Peyer's patch (tissue), 4 donors: Measurements from ENCODE around the gene TMEM185A. TPM values are rescaled to one million over a fixed set of nuclear protein-coding genes. Genes with fewer than 3 reads are reported as not detected.

Experiments used
- DNase-seq, 3 donors: peaks; one replicate each; pipeline ENCODE4 v3.0.0-alpha.2; 2017 to 2019
- H3K27ac ChIP-seq, 4 donors: fragments of 200-600 bp; sonication (generic); one replicate each; pipeline ENCODE4 v1.5.1; 2016 to 2019
- H3K27me3 ChIP-seq, 2 donors: fragments of 200-600 bp; sonication (generic); one replicate each; pipeline ENCODE4 v1.5.1; 2019
- H3K36me3 ChIP-seq, 3 donors: fragments of 200-600 bp; sonication (generic); one replicate each; pipeline ENCODE4 v1.5.1; 2016 to 2019
- H3K4me1 ChIP-seq, 4 donors: fragments of 200-600 bp; sonication (generic); one replicate each; pipeline ENCODE4 v1.5.1; 2016 to 2019
- H3K4me3 ChIP-seq, 4 donors: fragments of 200-600 bp; sonication (generic); 1 replicate in 3 of 4; 2 replicates in 1 of 4; pipeline ENCODE4 v1.5.1; 2016 to 2019; ENCODE audit warnings: mild to moderate bottlenecking in 1 of 4
- H3K9me3 ChIP-seq, 4 donors: fragments of 200-600 bp; sonication (generic); one replicate each; pipeline ENCODE4 v1.5.1; 2016 to 2019; ENCODE audit warnings: mild to moderate bottlenecking in 1 of 4
- CTCF ChIP-seq, 6 experiments: fragments of 450-650 bp in 4 of 6; fragments of 200-600 bp in 2 of 6; sonication (generic) in 1 of 6; IDR thresholded peaks; one replicate each; pipeline ENCODE4 v1.5.1; 2017 to 2019; ENCODE audit warnings: antibody characterized with exemption in 6 of 6, mild to moderate bottlenecking in 3 of 6, moderate library complexity in 1 of 6
- POLR2A ChIP-seq, 2 donors: fragments of 450-650 bp; IDR thresholded peaks; one replicate each; pipeline ENCODE4 v1.5.1; 2017; ENCODE audit warnings: antibody characterized with exemption in 2 of 2, mild to moderate bottlenecking in 2 of 2, moderate library complexity in 2 of 2
- total RNA-seq, 4 donors: library from RNA; depleted of rRNA; stranded (reverse); fragments of >200 nt; gene quantifications; one replicate each; pipeline ENCODE4 v1.1.0, GENCODE V29; 2016

Gene TMEM185A
- total RNA-seq, 4 donors from 2014 or later, result 11.0 to 17.3 (median 14.3) TPM

GRCh38 chrX:149650162-149650561 is 18.6 kb upstream of the TMEM185A start:
- no peaks in the 10 kb centered on the region for H3K9me3 ChIP-seq
- H3K4me3 ChIP-seq, result no peak overlapping the region
- H3K4me1 ChIP-seq, result no peaks in the 10 kb centered on the region
- no peaks in the 10 kb centered on the region for H3K36me3 ChIP-seq
- TF ChIP-seq CTCF (IDR thresholded peaks at IDR 0.05), result no peak
- no peak for TF ChIP-seq POLR2A (IDR thresholded peaks at IDR 0.05)
- no peak for DNase-seq
- no peaks in the 10 kb centered on the region for H3K27me3 ChIP-seq
- no peak overlapping the region for H3K27ac ChIP-seq

GRCh38 chrX:149648932-149649331 is 17.3 kb upstream of the TMEM185A start:
- no peak overlapping the region for H3K4me3 ChIP-seq
- no peak for DNase-seq
- TF ChIP-seq CTCF (IDR thresholded peaks at IDR 0.05) (no peak), POLR2A (IDR thresholded peaks at IDR 0.05) (no peak)

GRCh38 chrX:149647505-149647904 is 15.9 kb upstream of the TMEM185A start:
- TF ChIP-seq CTCF (IDR thresholded peaks at IDR 0.05) (no peak), POLR2A (IDR thresholded peaks at IDR 0.05) (no peak)
- Histone ChIP-seq H3K4me3 (no peak overlapping the region), H3K4me1 (no peaks in the 10 kb centered on the region), H3K27ac (no peak overlapping the region), H3K36me3 (no peaks in the 10 kb centered on the region), H3K27me3 (no peaks in the 10 kb centered on the region), H3K9me3 (no peaks in the 10 kb centered on the region)
- DNase-seq, result no peak

More at GRCh38 chrX:149648932-149649331, 17.3 kb upstream of the TMEM185A start:
- H3K27ac ChIP-seq, result no peak overlapping the region
- no peaks in the 10 kb centered on the region for H3K9me3 ChIP-seq
- no peaks in the 10 kb centered on the region for H3K4me1 ChIP-seq
- no peaks in the 10 kb centered on the region for H3K36me3 ChIP-seq
- H3K27me3 ChIP-seq, result no peaks in the 10 kb centered on the region

- Histone ChIP-seq H3K4me1 (no peaks in the 10 kb centered on the region), H3K27me3 (no peaks in the 10 kb centered on the region), H3K9me3 (no peaks in the 10 kb centered on the region), H3K27ac (no peak overlapping the region), H3K4me3 (no peak overlapping the region), H3K36me3 (no peaks in the 10 kb centered on the region)
- TF ChIP-seq CTCF (IDR thresholded peaks at IDR 0.05) (no peak), POLR2A (IDR thresholded peaks at IDR 0.05) (no peak)
- DNase-seq, result no peak
Observed at GRCh38 chrX:149643496-149643895, 11.9 kb upstream of the TMEM185A start.

- Histone ChIP-seq H3K4me1 (no peaks in the 10 kb centered on the region), H3K9me3 (no peaks in the 10 kb centered on the region), H3K36me3 (no peaks in the 10 kb centered on the region), H3K27me3 (no peaks in the 10 kb centered on the region), H3K27ac (no peak overlapping the region), H3K4me3 (no peak overlapping the region)
- no peak for TF ChIP-seq CTCF (IDR thresholded peaks at IDR 0.05)
- no peak for TF ChIP-seq POLR2A (IDR thresholded peaks at IDR 0.05)
- DNase-seq, result no peak
Observed at GRCh38 chrX:149641835-149642234, 10.2 kb upstream of the TMEM185A start.

- no peaks in the 10 kb centered on the region for H3K9me3 ChIP-seq
- H3K4me3 ChIP-seq, result no peak overlapping the region
- no peak for TF ChIP-seq CTCF (IDR thresholded peaks at IDR 0.05)
- no peak for TF ChIP-seq POLR2A (IDR thresholded peaks at IDR 0.05)
- no peaks in the 10 kb centered on the region for H3K27me3 ChIP-seq
- no peak overlapping the region for H3K27ac ChIP-seq
- no peaks in the 10 kb centered on the region for H3K36me3 ChIP-seq
- no peak for DNase-seq
- H3K4me1 ChIP-seq, result no peaks in the 10 kb centered on the region
Observed at GRCh38 chrX:149641432-149641831, 9.8 kb upstream of the TMEM185A start.
